ENCODE results near the gene SORL1. TPM values are rescaled to one million over a fixed set of nuclear protein-coding genes. Genes with fewer than 3 reads are reported as not detected.

SORL1 gene
- total and polyA plus RNA-seq, 2 of the 13 experiments (the other 11 are each of a cell fraction or from before 2014, with no cell fraction given): 21.3 to 148 TPM

DNA sequence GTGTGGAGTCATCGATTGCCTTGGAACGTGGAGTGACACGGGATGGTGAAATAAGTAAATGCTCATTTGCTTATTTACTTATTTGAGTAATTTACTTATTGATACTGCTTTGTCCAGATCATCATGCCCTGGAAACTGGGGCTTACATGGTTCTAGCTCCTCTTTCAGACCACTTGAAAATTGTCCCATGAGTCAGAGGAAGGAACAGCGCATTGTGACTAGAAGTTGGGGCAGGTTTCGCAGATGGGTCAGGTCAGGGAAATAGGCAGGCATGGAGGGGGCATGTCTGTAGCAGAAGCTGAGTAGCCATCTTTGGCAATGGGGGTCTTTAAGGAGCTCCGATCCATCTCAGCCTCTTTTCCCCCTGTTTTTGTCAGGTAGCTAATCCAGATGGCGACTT lies 104.8 kb downstream of the SORL1 start:
- WGBS (ENCODE audit: low lambda C conversion rate): 95% methylated on average over 7 of the region's 7 CpGs
- no TSS peak for BruUV-seq (replicated peaks)
- Histone ChIP-seq H3K36me3 (replicated peaks in 1 of 2; ENCODE audit: control insufficient read depth in 1 of 2, insufficient read depth in 2 of 2, low read length in 2 of 2) (peaks cover 34 to 74% of the 10 kb centered on the region in 2 experiments), H3K4me2 (ENCODE audit: low read depth, low read length) (no peak overlapping the region), H3K4me1 (ENCODE audit: insufficient read depth, low read length) (peaks cover 63% of the 10 kb centered on the region), H3K9ac (ENCODE audit: insufficient read depth, low read depth, low read length) (no peak overlapping the region), H4K20me1 (ENCODE audit: insufficient read depth, low read length) (no peaks in the 10 kb centered on the region), H3K79me2 (ENCODE audit: insufficient read depth, low read length) (no peaks in the 10 kb centered on the region), H2AFZ (ENCODE audit: low read length) (no peak overlapping the region), H3K27me3 (ENCODE audit: control insufficient read depth in 1 of 2, insufficient read depth in 2 of 2, low read length in 2 of 2) (no peaks in the 10 kb centered on the region), H3K27ac (ENCODE audit: extremely low read length, insufficient read depth, low read length) (no peak overlapping the region), H3K4me3 (replicated peaks in 1 of 3; ENCODE audit: insufficient read depth in 1 of 3, low read depth in 2 of 3, low read length in 3 of 3) (no peak overlapping the region), H3K9me3 (ENCODE audit: low read length) (no peaks in the 10 kb centered on the region)
- intact Hi-C loops (cut with micrococcal nuclease; ENCODE audit: unreplicated experiment) (no loop called here), in situ Hi-C loops (cut with HindIII; ENCODE audit: extremely low pct_ligation_motif_present, low pct_unique_long_range_greater_than_20kb) (no loop called here)
- FAIRE-seq: no peak
- DNase-seq (ENCODE audit: low spot score): no peak
- CTCF ChIA-PET (ENCODE audit: low intra/inter-chr PET ratio, low total read pairs): no interaction called here
- POLR2A ChIA-PET: no interaction called here
- no peak for ATAC-seq
- TF ChIP-seq YEATS2 (CRISPR knock-in tag; IDR thresholded peaks at IDR 0.05; ENCODE audit: borderline replicate concordance): no peak
- no peak for TF ChIP-seq AGO2 (optimal IDR thresholded peaks at IDR 0.05; ENCODE audit: low read depth, low read length)
- no peak for TF ChIP-seq CHD2 (IDR thresholded peaks at IDR 0.05; ENCODE audit: low read depth, low read length)
- no peak for TF ChIP-seq ZNF558 (CRISPR knock-in tag; IDR thresholded peaks at IDR 0.05; ENCODE audit: borderline replicate concordance)
- no peak for TF ChIP-seq ZNF160 (CRISPR knock-in tag; IDR thresholded peaks at IDR 0.05)
- TF ChIP-seq, protein P1, sequence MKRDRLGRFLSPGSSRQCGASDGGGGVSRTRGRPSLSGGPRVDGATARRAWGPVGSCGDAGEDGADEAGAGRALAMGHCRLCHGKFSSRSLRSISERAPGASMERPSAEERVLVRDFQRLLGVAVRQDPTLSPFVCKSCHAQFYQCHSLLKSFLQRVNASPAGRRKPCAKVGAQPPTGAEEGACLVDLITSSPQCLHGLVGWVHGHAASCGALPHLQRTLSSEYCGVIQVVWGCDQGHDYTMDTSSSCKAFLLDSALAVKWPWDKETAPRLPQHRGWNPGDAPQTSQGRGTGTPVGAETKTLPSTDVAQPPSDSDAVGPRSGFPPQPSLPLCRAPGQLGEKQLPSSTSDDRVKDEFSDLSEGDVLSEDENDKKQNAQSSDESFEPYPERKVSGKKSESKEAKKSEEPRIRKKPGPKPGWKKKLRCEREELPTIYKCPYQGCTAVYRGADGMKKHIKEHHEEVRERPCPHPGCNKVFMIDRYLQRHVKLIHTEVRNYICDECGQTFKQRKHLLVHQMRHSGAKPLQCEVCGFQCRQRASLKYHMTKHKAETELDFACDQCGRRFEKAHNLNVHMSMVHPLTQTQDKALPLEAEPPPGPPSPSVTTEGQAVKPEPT (CRISPR knock-in tag; IDR thresholded peaks at IDR 0.05; ENCODE audit: low read depth): no peak
- no peak for TF ChIP-seq ZFP37 (CRISPR knock-in tag; IDR thresholded peaks at IDR 0.05; ENCODE audit: borderline replicate concordance)
- TF ChIP-seq ZBTB1 (CRISPR knock-in tag; IDR thresholded peaks at IDR 0.05; ENCODE audit: borderline replicate concordance): no peak
- TF ChIP-seq SIN3B (IDR thresholded peaks at IDR 0.05; ENCODE audit: low read length): no peak
- TF ChIP-seq, protein P2, sequence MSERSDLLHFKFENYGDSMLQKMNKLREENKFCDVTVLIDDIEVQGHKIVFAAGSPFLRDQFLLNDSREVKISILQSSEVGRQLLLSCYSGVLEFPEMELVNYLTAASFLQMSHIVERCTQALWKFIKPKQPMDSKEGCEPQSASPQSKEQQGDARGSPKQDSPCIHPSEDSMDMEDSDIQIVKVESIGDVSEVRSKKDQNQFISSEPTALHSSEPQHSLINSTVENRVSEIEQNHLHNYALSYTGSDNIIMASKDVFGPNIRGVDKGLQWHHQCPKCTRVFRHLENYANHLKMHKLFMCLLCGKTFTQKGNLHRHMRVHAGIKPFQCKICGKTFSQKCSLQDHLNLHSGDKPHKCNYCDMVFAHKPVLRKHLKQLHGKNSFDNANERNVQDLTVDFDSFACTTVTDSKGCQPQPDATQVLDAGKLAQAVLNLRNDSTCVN (CRISPR knock-in tag; IDR thresholded peaks at IDR 0.05; ENCODE audit: borderline replicate concordance): no peak
- TF ChIP-seq, protein P3, sequence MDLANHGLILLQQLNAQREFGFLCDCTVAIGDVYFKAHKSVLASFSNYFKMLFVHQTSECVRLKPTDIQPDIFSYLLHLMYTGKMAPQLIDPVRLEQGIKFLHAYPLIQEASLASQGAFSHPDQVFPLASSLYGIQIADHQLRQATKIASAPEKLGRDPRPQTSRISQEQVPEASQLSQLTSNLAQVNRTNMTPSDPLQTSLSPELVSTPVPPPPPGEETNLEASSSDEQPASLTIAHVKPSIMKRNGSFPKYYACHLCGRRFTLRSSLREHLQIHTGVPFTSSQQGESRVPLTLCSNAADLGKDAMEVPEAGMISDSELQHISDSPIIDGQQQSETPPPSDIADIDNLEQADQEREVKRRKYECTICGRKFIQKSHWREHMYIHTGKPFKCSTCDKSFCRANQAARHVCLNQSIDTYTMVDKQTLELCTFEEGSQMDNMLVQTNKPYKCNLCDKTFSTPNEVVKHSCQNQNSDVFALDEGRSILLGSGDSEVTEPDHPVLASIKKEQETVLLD (CRISPR knock-in tag; IDR thresholded peaks at IDR 0.05; ENCODE audit: low read depth): no peak
- TF ChIP-seq SP5 (CRISPR knock-in tag; IDR thresholded peaks at IDR 0.05; ENCODE audit: borderline replicate concordance, low read depth): no peak
- TF ChIP-seq RELA (CRISPR knock-in tag; IDR thresholded peaks at IDR 0.05): no peak
- no peak for TF ChIP-seq ARID2 (CRISPR knock-in tag; IDR thresholded peaks at IDR 0.05; ENCODE audit: borderline replicate concordance)
- TF ChIP-seq HCFC1 (IDR thresholded peaks at IDR 0.05; ENCODE audit: low read depth, low read length): no peak

All from HepG2 (cell line).